Measurements from ENCODE around the gene NUPR1.
"Not testable (repeated sequence)": the region's sequence is repeated elsewhere in the genome, so short reads cannot be mapped to it uniquely, and the experiment has no call there.

The NUPR1 gene, protein sequence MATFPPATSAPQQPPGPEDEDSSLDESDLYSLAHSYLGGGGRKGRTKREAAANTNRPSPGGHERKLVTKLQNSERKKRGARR

DNA sequence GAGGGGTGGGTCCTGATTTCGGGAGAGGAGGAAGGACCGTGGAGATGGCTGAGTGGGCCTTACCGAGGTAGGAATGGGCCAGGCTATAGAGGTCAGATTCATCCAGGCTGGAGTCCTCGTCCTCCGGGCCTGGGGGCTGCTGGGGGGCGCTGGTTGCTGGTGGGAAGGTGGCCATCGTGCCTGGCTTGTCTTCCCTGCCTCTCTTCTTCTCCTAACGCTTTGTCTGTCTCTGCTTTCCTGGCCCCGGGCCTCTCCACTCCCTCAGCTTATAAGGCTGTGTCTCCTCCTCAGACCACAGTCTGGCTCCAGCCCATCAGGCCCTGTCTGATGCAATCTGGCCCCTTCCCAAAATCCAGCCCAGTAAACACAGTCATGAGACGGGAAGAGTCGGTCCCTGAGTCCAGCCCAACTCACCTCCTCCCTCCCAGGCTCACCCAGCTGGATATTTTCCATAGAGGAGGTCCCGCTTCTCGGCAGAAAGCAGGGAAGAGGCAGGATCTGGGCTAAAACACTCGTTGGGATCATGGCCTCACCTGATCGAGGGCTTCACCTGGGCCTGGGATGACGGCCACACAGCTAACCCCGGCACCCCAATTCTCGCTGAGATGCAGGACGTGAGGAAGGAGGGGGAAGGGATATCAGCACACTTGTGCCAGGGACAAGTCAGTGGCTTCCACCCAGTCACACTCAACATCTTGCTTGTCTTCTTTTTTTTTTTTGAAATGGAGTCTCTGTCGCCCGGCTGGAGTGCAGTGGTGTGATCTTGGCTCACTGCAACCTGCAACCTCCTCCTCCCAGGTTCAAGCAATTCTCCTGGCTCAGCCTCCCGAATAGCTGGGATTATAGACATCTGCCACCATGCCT is at the start of gene NUPR1:
NUPR1 (minus strand) TSS at position 242 of the 864 bp plus-strand sequence; CDS start at position 175, 67 bp downstream.
- DNase-seq, result no peak

DNA sequence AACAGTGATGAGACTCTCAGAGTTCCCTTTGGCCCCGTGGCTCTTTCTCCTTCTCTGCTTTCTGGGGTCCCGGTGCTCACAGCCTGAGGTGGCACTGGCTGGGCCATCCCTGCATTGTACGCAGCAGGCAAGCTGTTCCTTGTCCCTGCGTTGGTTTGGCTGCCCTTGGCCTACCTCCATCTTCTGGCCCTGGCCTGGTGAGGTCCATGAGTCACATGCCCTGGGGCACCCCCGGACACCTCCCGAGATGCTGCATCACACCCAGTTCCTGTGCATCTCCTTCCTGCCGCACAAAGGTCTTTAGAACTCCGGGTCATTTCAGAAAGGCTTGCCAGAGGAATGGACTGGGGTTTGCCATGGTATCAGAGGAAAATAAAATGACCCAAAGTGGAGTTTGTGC is 48.6 kb upstream of the NUPR1 start:
- DNase-seq, result no peak

DNA sequence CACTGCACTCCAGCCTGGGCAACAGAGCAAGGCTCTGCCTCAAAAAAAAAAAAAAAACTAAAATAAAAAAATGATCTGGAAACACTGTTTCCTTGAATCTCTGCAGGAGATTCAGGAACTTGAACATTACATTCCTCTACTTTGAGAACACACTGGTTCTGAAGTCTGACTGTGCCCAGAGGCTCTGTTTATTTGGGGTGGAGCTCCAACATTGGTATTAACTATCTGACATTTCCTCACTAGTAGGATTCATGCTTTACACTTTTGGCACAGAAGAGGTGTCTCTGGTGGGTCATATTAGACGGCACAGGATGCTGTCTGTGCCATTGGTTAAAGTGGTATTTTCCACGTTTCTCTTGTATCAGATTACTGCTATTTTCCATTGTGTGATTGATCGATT is 47.7 kb upstream of the NUPR1 start:
- DNase-seq, result no peak

DNA sequence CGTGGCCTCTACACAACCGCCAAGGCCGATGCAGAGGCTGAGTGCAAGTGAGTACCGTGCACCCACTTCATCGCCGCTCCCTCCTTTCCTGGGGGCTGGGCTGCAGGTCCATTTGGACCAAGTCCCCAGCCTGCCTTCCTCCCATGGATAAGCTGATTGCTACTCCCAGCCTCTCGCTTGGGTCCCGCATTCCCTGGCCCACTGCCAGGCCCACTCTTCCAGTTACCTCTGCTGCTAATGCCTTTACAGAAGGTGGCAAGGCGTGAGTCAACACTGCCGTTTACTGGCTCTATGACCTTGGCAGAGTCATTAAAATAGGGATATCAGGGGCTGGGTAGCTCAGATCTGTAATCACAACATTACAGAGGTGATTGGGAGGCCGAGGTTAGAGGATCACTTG is 46.9 kb upstream of the NUPR1 start:
- no peak for DNase-seq

DNA sequence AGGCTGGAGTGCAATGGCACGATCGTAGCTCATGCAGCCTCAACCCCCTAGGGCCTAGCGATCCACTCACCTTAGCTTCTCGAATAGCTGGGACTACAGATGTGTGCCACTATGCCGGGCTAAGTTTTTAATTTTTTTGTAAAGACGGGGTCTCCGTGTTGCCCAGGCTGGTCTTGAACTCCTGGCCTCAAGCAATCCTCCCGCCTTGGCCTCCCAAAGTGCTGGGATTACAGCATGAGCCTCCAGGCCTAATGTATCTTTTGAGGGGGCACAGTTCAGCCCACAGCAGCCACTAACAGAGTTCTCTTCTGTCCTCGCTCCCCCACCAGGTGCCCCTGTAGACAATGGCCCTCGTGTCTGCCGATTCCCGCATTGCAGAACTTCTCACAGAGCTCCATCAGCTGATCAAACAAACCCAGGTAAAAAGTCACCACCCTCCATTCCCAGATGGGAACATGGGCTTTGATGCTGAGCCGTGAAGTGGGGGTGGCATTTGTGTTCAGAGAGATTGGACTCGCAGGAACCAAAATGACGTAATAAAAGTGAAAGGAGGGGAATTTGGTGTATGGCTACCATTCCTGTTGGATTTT is 42.0 kb upstream of the NUPR1 start:
- no peak for DNase-seq

DNA sequence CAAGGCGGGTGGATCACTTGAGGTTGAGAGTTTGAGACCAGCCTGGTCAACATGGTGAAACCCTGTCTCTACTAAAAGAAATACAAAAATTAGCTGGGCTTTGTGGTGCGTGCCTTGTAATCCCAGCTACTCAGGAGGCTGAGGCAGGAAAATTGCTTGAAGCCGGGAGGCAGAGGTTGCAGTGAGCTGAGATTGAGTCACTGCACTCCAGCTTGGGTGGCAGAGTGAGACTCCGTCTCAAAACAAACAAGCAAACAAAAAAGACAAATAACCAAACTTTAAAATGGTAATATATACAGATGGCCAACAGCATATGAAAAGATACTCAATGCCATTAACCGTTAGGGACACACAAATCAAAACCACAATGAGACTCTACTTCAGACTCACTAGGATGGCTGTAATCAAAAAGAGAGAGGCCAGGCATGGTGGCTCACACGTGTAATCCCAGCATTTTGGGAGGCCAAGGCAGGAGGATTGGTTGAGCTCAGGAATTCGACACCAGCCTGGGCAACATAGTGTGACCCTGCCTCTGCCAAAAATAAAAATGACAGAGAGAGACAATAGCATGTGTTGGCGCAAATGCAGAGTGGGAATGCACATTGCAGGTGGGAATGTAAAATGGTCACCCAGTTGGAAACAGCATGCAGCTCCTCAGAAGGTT is 36.8 kb upstream of the NUPR1 start:
- DNase-seq, result no peak

DNA sequence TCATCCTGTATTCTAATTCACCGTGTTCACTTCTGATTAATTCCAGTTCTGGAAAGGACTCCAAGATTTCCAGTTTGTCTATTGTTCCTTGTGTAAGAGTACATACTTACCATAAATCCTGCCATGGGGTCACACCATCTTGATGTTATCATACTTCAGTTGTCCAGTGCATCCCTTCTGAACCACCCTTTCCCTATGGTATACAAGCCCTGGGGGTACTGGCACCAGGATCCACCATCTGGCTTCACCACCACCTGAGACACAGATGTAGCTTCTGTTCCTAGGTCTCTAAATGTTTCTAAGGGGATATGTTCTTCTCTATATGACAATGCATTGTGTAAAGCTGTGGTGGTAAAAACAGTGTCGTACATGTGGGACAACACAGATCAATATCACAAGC is 36.2 kb upstream of the NUPR1 start:
- no peak for DNase-seq

DNA sequence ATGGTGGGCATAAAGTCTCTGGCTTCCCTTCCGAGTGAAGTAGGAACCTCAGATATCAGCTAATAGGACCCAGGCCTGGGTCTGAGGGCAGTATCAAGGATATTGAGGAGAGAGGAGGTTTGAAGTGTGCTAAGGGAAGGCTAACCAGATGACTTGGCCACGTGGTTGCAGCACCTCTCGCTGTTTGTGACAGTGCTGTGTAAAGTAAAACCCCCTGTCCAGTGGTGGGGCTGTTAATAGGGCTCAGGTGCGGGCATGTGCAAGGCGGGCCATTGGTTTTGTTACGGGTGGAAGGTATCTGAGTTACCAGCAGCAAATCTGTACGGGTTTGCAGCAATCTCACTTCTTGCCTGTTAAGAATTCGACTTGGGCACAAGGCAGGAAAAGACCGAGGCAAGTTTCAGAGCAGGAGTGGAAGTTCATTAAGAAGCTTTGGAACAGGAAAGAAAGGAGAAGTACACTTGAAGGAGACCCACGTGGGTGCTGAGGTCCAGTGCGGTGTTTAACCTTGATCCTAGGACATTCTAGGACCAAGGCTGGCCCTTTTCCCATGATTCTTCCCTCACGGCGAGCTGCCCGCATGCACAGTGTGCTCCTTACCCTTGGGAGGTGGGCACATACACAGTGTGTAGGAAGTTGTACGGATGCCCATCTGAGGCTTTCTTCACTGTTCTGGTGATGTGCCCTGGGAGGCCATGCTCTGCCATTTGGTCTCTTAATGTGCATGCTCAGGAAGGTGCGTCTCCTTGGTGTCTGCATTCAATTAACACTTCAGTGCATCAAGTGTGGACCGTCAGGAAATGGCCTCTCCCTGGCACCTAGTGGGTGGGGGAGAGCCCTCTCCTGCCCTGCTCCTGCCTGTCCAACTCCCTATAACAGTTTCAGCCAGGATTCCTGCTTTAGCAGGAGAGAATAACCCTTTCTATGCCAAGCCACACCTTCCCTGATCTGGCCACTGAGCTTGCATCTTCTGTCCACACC is 35.3 kb upstream of the NUPR1 start:
- no peak for DNase-seq

DNA sequence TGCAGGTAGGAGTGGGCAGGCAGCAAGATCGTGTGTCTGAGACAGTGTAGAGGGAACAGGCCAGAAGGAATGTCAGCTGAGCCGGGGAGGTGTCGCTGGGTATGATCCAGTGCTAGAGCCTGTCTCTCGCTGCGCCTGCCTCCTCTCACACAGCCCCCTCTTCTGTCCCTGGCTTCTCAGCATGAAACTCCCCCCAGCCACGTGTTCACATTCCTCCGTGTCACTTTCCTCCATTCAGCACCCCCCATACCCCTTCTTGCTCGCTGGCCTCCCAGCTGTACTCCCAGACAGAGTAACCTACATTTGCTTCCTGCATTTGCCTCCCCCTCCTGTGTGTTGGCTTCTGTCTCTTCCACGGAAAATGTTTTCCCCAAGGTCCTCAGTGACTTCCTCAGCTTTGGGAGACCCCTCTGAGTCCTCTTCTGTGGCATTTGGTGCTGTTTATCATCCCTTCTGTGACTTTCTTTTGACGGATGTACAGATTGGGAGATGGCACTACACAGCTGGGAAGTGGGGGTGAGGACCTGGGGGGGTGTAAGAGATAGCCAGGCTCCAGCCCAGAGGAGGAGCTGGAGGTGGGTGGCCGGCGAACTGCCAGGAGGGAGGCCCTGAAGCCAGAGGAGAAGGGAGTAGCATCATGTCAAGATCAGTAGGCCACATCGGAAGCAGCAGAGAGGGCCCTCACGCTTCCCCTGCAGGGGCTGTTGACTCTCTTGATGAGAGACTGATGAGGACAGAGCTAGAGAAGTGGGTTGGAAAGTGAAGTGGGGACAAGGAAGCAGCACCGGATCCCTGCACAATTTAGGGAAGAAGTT is 34.1 kb upstream of the NUPR1 start:
- DNase-seq, result no peak

DNA sequence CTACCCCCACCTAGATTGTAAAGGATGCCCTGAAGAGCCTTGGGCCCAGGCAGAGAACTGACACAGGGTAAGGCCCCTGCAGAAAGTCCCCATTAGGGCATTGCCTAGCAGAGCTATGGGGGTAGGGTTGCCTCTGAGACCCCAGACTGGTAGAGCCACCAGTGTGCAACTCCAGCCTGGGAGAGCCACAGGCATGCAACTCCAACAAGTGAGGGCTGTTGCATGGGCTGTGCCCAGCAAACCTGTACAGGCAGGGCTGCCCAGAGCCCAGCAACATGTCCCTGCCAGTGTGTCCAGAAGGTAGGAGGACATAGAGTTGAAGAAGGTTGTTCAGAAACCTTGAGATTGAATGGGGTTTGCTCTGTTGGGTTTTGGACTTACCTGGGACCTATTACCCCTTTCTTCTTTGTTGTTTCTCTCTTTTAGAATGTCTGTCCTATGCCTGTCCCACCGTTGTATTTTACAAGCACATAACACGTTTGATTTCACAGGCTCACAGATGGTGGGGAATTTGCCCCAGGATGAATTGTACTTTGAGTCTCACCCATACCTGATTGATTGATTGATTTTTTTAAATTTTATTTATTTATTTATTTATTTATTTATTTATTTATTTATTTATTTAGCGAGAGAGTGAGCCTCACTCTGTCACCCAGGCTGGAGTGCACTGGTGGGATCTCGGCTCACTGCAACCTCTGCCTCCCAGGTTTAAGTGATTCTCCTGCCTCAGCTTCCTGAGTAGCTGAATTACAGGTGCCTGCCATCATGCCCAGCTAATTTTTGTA is 31.4 kb upstream of the NUPR1 start:
- no peak for DNase-seq

DNA sequence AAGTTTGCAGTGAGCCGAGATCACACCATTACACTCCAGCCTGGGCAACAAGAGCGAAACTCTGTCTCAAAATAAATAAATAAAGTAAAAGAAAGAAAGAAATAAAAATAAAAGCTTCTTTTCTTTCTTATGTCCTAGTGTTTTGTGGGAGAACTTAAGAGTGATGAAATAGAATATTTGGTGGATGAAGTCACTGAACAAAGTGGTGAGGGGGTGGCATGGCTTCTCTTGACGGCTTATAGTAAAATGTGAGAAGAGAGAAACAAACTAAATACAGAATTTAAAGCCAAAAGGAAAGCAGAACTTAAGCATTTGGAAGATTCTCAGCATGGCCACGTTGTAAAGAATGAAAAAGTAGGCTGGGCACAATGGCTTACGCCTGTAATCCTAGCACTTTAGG is 30.2 kb upstream of the NUPR1 start:
- no peak for DNase-seq

DNA sequence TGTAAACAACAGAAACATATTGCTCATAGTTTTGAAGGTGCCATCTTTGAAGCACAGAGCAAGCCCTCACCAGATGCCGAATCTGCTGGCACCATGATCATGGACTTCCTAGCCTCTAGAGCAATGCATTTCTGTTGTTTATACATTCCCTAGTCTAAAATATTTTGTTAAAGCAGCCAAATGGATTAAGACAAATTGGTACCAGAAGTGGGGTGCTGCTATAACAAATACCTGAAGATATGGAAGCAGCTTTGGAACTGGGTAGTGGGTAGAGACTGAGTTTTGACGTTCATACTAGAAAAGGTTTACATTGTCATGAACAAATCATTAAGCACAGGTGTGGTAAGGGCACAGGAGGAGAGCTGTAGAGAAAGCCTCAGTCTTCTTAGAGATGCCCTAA is 28.5 kb upstream of the NUPR1 start:
- DNase-seq, result no peak

DNA sequence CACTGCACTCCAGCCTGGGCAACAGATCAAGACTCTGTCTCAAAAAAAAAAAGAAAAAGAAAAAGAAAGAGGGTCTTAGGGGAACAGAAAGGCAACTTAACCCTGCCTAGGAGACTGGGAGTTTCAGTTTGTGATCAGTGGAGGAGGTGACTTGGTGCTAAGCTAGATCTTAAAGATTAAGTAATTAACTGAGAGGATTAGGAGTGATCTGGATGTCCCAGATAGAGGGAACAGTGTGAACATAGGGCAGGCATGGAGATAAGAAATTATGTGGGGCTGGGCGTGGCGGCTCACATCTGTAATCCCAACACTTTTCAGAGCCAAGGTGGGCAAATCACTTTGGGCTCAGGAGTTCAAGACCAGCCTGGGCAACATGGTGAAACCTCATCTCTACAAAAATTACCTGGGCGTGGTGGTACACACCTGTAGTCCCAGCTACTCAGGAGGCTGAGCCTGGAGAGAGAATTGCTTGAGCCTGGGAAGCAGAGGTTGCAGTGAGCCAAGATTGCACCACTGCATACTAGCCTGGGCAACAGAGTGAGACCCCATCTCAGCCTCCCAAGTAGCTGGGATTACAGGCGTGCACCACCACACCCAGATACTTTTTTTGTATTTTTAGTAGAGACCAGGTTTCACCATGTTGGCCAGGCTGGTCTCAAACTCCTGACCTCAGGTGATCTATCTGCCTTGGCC is 27.6 kb upstream of the NUPR1 start:
- not testable (repeated sequence) for DNase-seq

DNA sequence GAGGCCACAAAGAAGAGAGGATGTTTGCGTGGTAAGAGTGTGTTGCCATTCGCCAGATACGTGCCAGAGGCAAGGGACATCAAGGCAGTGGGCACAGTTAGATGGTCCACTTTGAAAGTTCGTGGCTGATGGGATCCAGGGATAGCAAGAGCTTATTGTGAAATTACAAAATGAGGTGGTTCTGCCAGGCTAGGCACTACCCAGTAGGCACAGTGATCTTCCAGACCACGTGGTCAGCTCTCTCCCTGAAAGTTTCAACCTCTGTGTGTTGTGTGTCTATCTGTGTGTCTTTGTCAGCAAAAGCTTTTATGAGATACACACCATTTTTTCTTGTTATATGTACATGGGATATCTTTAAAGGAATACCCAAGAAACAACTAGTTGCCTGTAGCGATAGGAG is 24.4 kb upstream of the NUPR1 start:
- DNase-seq, result no peak

DNA sequence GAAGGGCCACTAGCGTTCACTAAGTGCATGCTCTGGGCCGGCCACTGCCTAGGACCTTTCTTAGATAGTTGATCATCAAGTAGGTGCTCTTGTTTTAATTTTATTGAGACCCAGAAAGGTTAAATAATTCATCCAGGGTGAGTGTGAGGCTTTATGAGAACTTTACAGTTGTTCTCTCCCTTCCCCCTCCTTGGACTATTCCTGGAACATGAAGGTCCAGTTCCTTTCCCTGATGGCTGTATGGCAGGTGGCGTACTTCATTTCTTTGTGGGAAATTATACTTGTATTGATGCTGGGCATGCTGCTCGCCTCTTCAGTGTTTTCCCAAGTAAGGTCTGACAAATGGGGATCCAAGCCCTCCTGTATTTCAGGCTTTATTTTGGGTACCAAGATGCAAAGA is 23.4 kb upstream of the NUPR1 start:
- no peak for DNase-seq

DNA sequence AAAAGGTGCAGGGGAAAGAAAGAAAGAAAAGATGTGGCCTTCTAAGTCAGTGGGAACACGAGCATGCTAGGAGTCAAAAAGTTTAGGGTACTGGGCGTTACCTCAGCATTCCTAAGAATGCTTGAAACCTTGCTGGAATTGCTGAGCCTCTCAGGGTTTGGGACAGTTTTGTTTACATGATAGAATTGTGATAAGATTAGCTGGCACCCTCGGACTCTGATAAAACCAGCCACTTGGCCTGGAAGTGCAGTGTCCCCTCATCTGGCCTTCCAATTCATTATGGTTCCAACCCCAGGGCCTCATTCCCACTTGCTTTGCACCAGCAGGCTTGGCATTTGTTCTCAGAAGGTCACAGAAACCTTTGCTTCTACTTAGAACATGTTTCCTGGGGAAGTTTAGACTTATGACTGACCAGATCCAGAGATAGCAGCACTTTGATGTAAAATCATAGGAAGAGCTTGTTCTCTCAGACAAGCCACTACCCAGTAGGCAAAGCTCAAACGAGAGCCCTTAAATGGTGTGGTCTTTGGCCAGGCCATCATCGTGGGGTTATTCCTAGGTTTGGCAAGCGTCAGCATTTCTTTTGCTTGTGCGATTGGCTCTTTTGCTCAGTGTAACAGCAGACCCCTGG is 22.9 kb upstream of the NUPR1 start:
- no peak for DNase-seq

DNA sequence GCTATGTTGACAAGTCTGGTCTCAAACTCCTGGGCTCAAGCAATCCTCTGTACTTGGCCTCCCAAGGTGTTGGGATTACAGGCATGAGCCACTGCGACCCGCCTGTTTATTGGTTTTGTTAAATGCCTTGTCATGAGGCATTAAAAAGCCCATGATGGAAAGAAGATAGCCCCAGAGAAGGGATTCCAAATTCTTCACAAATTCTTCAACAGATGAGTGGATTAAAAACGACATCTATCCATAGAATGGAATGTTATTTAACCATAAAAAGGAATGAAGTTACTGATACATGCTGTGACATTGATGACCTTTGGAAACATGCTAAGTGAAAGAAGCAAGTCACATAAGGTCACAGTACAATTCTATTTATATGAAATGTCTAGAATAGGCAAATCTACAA is 19.7 kb upstream of the NUPR1 start:
- no peak for DNase-seq

DNA sequence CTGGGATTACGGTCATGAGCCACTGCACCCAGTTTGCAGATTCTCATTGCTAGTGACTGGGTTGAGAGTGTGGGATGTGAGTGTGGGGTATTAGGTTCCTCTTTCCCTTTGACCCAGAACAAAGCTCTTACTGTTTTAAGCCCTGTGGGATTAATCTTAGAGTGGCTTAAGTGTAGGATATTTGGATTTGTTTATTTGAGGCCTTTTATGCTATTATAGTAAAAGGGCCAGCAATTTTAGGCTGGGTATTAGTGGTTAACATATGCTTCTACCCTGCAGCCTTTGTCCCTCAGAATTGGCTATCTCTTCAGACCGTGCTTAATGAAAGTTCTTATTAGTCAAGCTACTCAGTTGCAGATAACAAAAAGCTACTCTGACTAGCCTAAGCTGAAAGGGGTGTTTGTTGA is 18.1 kb upstream of the NUPR1 start:
- no peak for DNase-seq

DNA sequence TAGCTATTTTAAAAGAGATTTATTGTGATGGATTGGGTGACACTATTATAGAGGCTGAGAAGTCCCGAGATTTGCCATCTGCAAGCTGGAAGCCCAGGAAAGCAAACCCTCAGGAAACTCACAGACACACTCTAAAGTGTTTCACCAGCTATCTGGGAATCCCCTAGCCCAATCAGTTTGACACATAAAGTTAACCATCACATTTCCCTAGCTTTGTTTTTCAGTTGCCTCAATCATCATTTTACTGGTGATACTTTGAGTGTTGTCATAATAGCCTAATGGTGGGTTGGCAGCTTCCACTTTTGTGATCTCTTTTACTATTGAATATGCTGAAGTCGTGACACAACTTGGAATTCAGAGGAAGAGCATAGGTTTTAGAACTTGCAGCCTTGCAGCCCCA is 16.8 kb upstream of the NUPR1 start:
- no peak for DNase-seq
